ENCODE results near the gene E2F4.

GRCh38 chr16:67149276-67150046 lies 42.5 kb upstream of the E2F4 start:
- TF ChIP-seq CTCF (IDR thresholded peaks at IDR 0.05) (no peak), POLR2A (IDR thresholded peaks at IDR 0.05) (no peak)
